Thoracic aorta (tissue), 2 donors: Measurements from ENCODE around the gene CANX. TPM values are rescaled to one million over a fixed set of nuclear protein-coding genes. Genes with fewer than 3 reads are reported as not detected.
"Not testable (repeated sequence)": the region's sequence is repeated elsewhere in the genome, so short reads cannot be mapped to it uniquely, and the experiment has no call there.

ENCODE experiments used
- ATAC-seq: fragments of 150-250 bp; one replicate; pipeline ENCODE4 v1.8.0; 2017; ENCODE audit warnings: low read depth; ENCODE audit not compliant: insufficient number of reproducible peaks, low FRiP score
- DNase-seq: peaks from one replicate; pipeline ENCODE4 v3.0.0-alpha.2; 2020; ENCODE audit warnings: low spot score
- H3K27ac ChIP-seq, 2 donors: fragments of 200-600 bp; sonication (generic); 1 replicate in 1 of 2; 2 replicates in 1 of 2; pipeline ENCODE4 v1.5.1; 2016; ENCODE audit warnings: mild to moderate bottlenecking in 2 of 2, moderate library complexity in 2 of 2
- H3K27me3 ChIP-seq: fragments of 200-600 bp; sonication (generic); replicated peaks from 2 replicates; pipeline ENCODE4 v1.6.0; 2016; ENCODE audit warnings: mild to moderate bottlenecking; ENCODE audit not compliant: insufficient read depth
- H3K36me3 ChIP-seq: fragments of 200-600 bp; sonication (generic); one replicate; pipeline ENCODE4 v1.5.1; 2016
- H3K4me1 ChIP-seq, 2 donors: fragments of 200-600 bp; sonication (generic); 1 replicate in 1 of 2; 2 replicates in 1 of 2; pipeline versions ENCODE4 v1.5.1 to v1.6.0; 2016; ENCODE audit warnings: low read depth in 2 of 2, mild to moderate bottlenecking in 1 of 2; ENCODE audit not compliant: control insufficient read depth in 1 of 2
- H3K4me3 ChIP-seq: fragments of 200-600 bp; sonication (generic); 2 replicates; pipeline ENCODE4 v1.5.1; 2016; ENCODE audit warnings: mild to moderate bottlenecking
- H3K9me3 ChIP-seq: fragments of 200-600 bp; sonication (generic); 2 replicates; pipeline ENCODE4 v1.5.1; 2016
- CTCF ChIP-seq: fragments of 200-600 bp; sonication (generic); IDR thresholded peaks from one replicate; pipeline ENCODE4 v1.5.1; 2019; ENCODE audit warnings: antibody characterized with exemption
- total RNA-seq, 2 donors: library from RNA; depleted of rRNA; stranded (reverse); fragments of >200 nt; gene quantifications; one replicate each; pipeline versions ENCODE4 v1.1.0 to v1.2.3, GENCODE V29; 2016

CANX gene
- 100 to 1,000 TPM; 240 to 371 TPM for total RNA-seq

- H3K9me3 ChIP-seq, result no peaks in the 10 kb centered on the region
- H3K27me3 ChIP-seq, result no peaks in the 10 kb centered on the region
- peaks cover 8 to 49% of the 10 kb centered on the region in 2 donors for H3K4me1 ChIP-seq
- peak within 1 kb of the TSS; percentile 93 to 98 for H3K27ac ChIP-seq
- DNase-seq (no peak), ATAC-seq (peak; percentile 3)
- H3K36me3 ChIP-seq, result no peaks in the 10 kb centered on the region
- TF ChIP-seq CTCF, result no peak
- H3K4me3 ChIP-seq, result peak within 1 kb of the TSS; percentile 86
Measured at GRCh38 chr5:179698935-179699615, at the start of gene CANX. TSS of gene CANX (plus strand) at chr5:179698967. CDS start at chr5:179705682, 6,715 bp downstream.

GRCh38 chr5:179649166-179649703, 49.5 kb upstream of the CANX start:
- not testable (repeated sequence) for H3K36me3 ChIP-seq, ATAC-seq, H3K9me3 ChIP-seq, H3K27me3 ChIP-seq, H3K4me3 ChIP-seq, H3K4me1 ChIP-seq, H3K27ac ChIP-seq, DNase-seq

GRCh38 chr5:179650245-179650644, 48.5 kb upstream of the CANX start:
- H3K36me3 ChIP-seq, H3K27me3 ChIP-seq, H3K4me3 ChIP-seq, H3K27ac ChIP-seq, DNase-seq, ATAC-seq, H3K9me3 ChIP-seq, H3K4me1 ChIP-seq: not testable (repeated sequence)

- not testable (repeated sequence) for H3K27me3 ChIP-seq, H3K27ac ChIP-seq, DNase-seq, H3K9me3 ChIP-seq, ATAC-seq, H3K36me3 ChIP-seq, H3K4me1 ChIP-seq, H3K4me3 ChIP-seq
Measured at GRCh38 chr5:179653135-179653534, 45.6 kb upstream of the CANX start.

DNA sequence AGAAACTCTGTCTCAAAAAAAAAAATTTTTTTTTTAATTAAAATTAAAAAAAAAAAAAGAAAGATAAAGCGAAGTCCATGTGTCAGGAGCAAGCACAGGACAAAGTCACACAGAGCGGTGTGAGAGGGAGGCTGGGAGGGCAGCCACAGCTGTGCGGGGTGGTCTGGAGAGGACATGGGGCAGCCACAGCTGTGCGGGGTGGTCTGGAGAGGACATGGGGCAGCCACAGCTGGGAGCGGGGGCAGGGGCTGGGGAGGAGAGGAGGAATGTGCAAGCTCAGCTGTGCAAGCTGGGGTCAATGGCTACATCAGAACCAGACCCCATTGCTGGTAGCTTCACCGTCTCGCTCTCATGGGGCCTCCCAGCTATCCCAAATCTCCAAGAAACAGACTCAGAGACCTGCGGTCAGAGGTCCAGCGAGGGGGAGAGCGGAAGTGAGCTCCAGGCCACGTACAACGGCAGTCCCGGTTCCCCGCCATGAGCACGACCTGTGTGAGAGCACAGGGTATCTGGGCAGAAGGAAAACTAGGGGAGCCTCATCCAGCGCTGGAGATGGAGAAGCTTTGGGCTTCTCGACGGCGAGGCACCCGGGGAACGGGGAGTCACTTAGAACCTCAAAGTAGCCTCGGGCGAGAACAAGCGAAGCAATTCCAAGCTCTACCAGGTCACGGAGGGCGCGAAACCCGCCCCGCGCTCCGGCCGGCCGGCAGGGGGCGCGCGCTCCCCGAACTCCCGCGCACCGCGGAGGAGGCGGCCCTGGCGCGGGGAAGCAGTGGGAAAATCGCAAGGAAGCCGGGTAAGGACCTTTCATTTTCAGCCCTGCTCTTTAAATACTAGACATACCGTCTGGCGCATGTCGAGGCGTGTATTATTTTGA, 41.2 kb upstream of the CANX start:
- DNase-seq, H3K27me3 ChIP-seq, H3K4me3 ChIP-seq, H3K27ac ChIP-seq, H3K9me3 ChIP-seq, H3K36me3 ChIP-seq, H3K4me1 ChIP-seq: not testable (repeated sequence)
- peak; percentile 92 for ATAC-seq

GRCh38 chr5:179658179-179658856, 40.4 kb upstream of the CANX start:
- not testable (repeated sequence) for H3K27me3 ChIP-seq, DNase-seq, H3K36me3 ChIP-seq, ATAC-seq, H3K4me1 ChIP-seq, H3K9me3 ChIP-seq
- Histone ChIP-seq H3K4me3 (peak overlapping the region; percentile 76), H3K27ac (peak overlapping the region in 1 of 2 donors; percentile 53)

DNA sequence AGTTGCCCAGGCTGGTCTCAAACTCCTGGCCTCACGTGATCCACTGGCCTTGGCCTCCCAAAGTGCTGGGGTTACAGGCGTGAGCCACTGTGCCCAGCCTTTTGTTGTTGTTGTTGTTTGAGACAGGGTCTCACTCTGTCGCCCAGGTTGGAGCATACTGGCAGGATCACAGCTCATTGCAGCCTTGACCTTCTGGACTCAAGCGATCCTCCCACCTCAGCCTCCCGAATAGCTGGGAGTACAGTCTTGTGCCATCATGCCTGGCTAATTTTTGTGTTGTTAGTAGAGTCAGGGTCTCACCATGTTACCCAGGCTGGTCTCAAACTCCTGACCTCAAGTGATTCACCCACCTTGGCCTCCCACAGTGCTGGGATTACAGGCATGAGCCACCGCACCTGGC, 37.1 kb upstream of the CANX start:
- not testable (repeated sequence) for H3K9me3 ChIP-seq, H3K27me3 ChIP-seq, H3K4me3 ChIP-seq, ATAC-seq, H3K4me1 ChIP-seq, H3K36me3 ChIP-seq, H3K27ac ChIP-seq, DNase-seq
